ENCODE data around the gene ASS1.

GRCh38 chr9:130441031-130441430 is 3.7 kb upstream of the ASS1 start:
- TF ChIP-seq CTCF (IDR thresholded peaks at IDR 0.05; ENCODE audit: insufficient read depth, low read depth, low read length) = no peak
- TF ChIP-seq EZH2 (IDR thresholded peaks at IDR 0.05; ENCODE audit: insufficient read depth, low read length) = no peak

Measured in astrocyte (in vitro differentiated cells and primary cell).